ENCODE data around the gene ASB3.

Gene ASB3

GRCh38 chr2:53820048-53820447, 33.3 kb upstream of the ASB3 start:
- Histone ChIP-seq H3K4me1 (ENCODE audit: insufficient read depth, low read length) (no peaks in the 10 kb centered on the region), H3K27ac (ENCODE audit: low read length) (no peak overlapping the region), H3K27me3 (ENCODE audit: insufficient read depth, low read length) (no peaks in the 10 kb centered on the region), H3K9me3 (ENCODE audit: insufficient read depth, low read depth, low read length) (no peaks in the 10 kb centered on the region), H3K36me3 (ENCODE audit: insufficient read depth, low read depth, low read length) (peaks cover 26% of the 10 kb centered on the region), H3K4me3 (ENCODE audit: low read length) (no peak overlapping the region), H3K9ac (ENCODE audit: low read depth, low read length) (no peak overlapping the region)

- H3K9me3 ChIP-seq (ENCODE audit: insufficient read depth, low read depth, low read length), result no peaks in the 10 kb centered on the region
- H3K4me1 ChIP-seq (ENCODE audit: insufficient read depth, low read length), result no peaks in the 10 kb centered on the region
- no peak overlapping the region for H3K4me3 ChIP-seq (ENCODE audit: low read length)
- no peaks in the 10 kb centered on the region for H3K27me3 ChIP-seq (ENCODE audit: insufficient read depth, low read length)
- H3K27ac ChIP-seq (ENCODE audit: low read length), result no peak overlapping the region
- peaks cover 31% of the 10 kb centered on the region for H3K36me3 ChIP-seq (ENCODE audit: insufficient read depth, low read depth, low read length)
- no peak overlapping the region for H3K9ac ChIP-seq (ENCODE audit: low read depth, low read length)
These were observed 32.9 kb upstream of the ASB3 start for GRCh38 chr2:53819634-53820033.

- Histone ChIP-seq H3K4me1 (ENCODE audit: insufficient read depth, low read length) (no peaks in the 10 kb centered on the region), H3K27me3 (ENCODE audit: insufficient read depth, low read length) (no peaks in the 10 kb centered on the region), H3K9ac (ENCODE audit: low read depth, low read length) (no peak overlapping the region), H3K9me3 (ENCODE audit: insufficient read depth, low read depth, low read length) (no peaks in the 10 kb centered on the region), H3K4me3 (ENCODE audit: low read length) (no peak overlapping the region), H3K36me3 (ENCODE audit: insufficient read depth, low read depth, low read length) (peaks cover 37% of the 10 kb centered on the region), H3K27ac (ENCODE audit: low read length) (no peak overlapping the region)
These were observed 32.2 kb upstream of the ASB3 start for GRCh38 chr2:53818854-53819435.

- no peaks in the 10 kb centered on the region for H3K9me3 ChIP-seq (ENCODE audit: insufficient read depth, low read depth, low read length)
- no peaks in the 10 kb centered on the region for H3K27me3 ChIP-seq (ENCODE audit: insufficient read depth, low read length)
- no peak overlapping the region for H3K9ac ChIP-seq (ENCODE audit: low read depth, low read length)
- H3K36me3 ChIP-seq (ENCODE audit: insufficient read depth, low read depth, low read length), result peaks cover 87% of the 10 kb centered on the region
- no peak overlapping the region for H3K4me3 ChIP-seq (ENCODE audit: low read length)
- no peaks in the 10 kb centered on the region for H3K4me1 ChIP-seq (ENCODE audit: insufficient read depth, low read length)
- no peak overlapping the region for H3K27ac ChIP-seq (ENCODE audit: low read length)
These were observed 26.4 kb upstream of the ASB3 start for GRCh38 chr2:53813151-53813550.

GRCh38 chr2:53811601-53812000, 24.8 kb upstream of the ASB3 start:
- no peak overlapping the region for H3K4me3 ChIP-seq (ENCODE audit: low read length)
- no peak overlapping the region for H3K9ac ChIP-seq (ENCODE audit: low read depth, low read length)
- no peaks in the 10 kb centered on the region for H3K27me3 ChIP-seq (ENCODE audit: insufficient read depth, low read length)
- no peaks in the 10 kb centered on the region for H3K9me3 ChIP-seq (ENCODE audit: insufficient read depth, low read depth, low read length)
- no peak overlapping the region for H3K27ac ChIP-seq (ENCODE audit: low read length)
- H3K4me1 ChIP-seq (ENCODE audit: insufficient read depth, low read length), result no peaks in the 10 kb centered on the region
- peaks cover 94% of the 10 kb centered on the region for H3K36me3 ChIP-seq (ENCODE audit: insufficient read depth, low read depth, low read length)

GRCh38 chr2:53802617-53803151, 15.9 kb upstream of the ASB3 start:
- H3K4me3 ChIP-seq (ENCODE audit: low read length), result no peak overlapping the region
- no peak overlapping the region for H3K27ac ChIP-seq (ENCODE audit: low read length)
- H3K27me3 ChIP-seq (ENCODE audit: insufficient read depth, low read length), result no peaks in the 10 kb centered on the region
- H3K4me1 ChIP-seq (ENCODE audit: insufficient read depth, low read length), result no peaks in the 10 kb centered on the region
- H3K9ac ChIP-seq (ENCODE audit: low read depth, low read length), result no peak overlapping the region; the same call in 1 of the 2 replicates
- H3K36me3 ChIP-seq (ENCODE audit: insufficient read depth, low read depth, low read length), result peaks cover 66% of the 10 kb centered on the region
- H3K9me3 ChIP-seq (ENCODE audit: insufficient read depth, low read depth, low read length), result no peaks in the 10 kb centered on the region

GRCh38 chr2:53801547-53801946, 14.8 kb upstream of the ASB3 start:
- no peaks in the 10 kb centered on the region for H3K27me3 ChIP-seq (ENCODE audit: insufficient read depth, low read length)
- H3K9ac ChIP-seq (ENCODE audit: low read depth, low read length), result no peak overlapping the region
- no peaks in the 10 kb centered on the region for H3K9me3 ChIP-seq (ENCODE audit: insufficient read depth, low read depth, low read length)
- H3K36me3 ChIP-seq (ENCODE audit: insufficient read depth, low read depth, low read length), result peaks cover 63% of the 10 kb centered on the region
- no peak overlapping the region for H3K4me3 ChIP-seq (ENCODE audit: low read length)
- H3K4me1 ChIP-seq (ENCODE audit: insufficient read depth, low read length), result no peaks in the 10 kb centered on the region
- no peak overlapping the region for H3K27ac ChIP-seq (ENCODE audit: low read length)

- H3K4me3 ChIP-seq (ENCODE audit: low read length), result no peak overlapping the region
- no peak overlapping the region for H3K9ac ChIP-seq (ENCODE audit: low read depth, low read length)
- H3K27ac ChIP-seq (ENCODE audit: low read length), result no peak overlapping the region
- H3K9me3 ChIP-seq (ENCODE audit: insufficient read depth, low read depth, low read length), result no peaks in the 10 kb centered on the region
- H3K27me3 ChIP-seq (ENCODE audit: insufficient read depth, low read length), result no peaks in the 10 kb centered on the region
- no peaks in the 10 kb centered on the region for H3K4me1 ChIP-seq (ENCODE audit: insufficient read depth, low read length)
- peaks cover 38% of the 10 kb centered on the region for H3K36me3 ChIP-seq (ENCODE audit: insufficient read depth, low read depth, low read length)
These were observed 7.1 kb upstream of the ASB3 start for GRCh38 chr2:53793821-53794220.

- Histone ChIP-seq H3K36me3 (ENCODE audit: insufficient read depth, low read depth, low read length) (peaks cover 32% of the 10 kb centered on the region), H3K27ac (ENCODE audit: low read length) (no peak overlapping the region), H3K9ac (ENCODE audit: low read depth, low read length) (no peak overlapping the region), H3K4me1 (ENCODE audit: insufficient read depth, low read length) (no peaks in the 10 kb centered on the region), H3K4me3 (ENCODE audit: low read length) (no peak overlapping the region), H3K27me3 (ENCODE audit: insufficient read depth, low read length) (no peaks in the 10 kb centered on the region), H3K9me3 (ENCODE audit: insufficient read depth, low read depth, low read length) (no peaks in the 10 kb centered on the region)
These were observed 6.5 kb upstream of the ASB3 start for GRCh38 chr2:53793261-53793660.

- Histone ChIP-seq H3K9ac (ENCODE audit: low read depth, low read length) (peak overlapping the region; percentile 84; the same call in 1 of the 2 replicates), H3K36me3 (ENCODE audit: insufficient read depth, low read depth, low read length) (no peaks in the 10 kb centered on the region), H3K9me3 (ENCODE audit: insufficient read depth, low read depth, low read length) (no peaks in the 10 kb centered on the region), H3K27me3 (ENCODE audit: insufficient read depth, low read length) (no peaks in the 10 kb centered on the region), H3K4me1 (ENCODE audit: insufficient read depth, low read length) (peaks cover 14% of the 10 kb centered on the region; the same call in 1 of the 2 replicates), H3K27ac (ENCODE audit: low read length) (no peak overlapping the region), H3K4me3 (ENCODE audit: low read length) (peak overlapping the region; percentile 95)
These were observed 999 bp upstream of the ASB3 start for GRCh38 chr2:53787614-53788289.

- peak overlapping the region; percentile 76 for H3K27ac ChIP-seq (ENCODE audit: low read length)
- peak overlapping the region; percentile 96 for H3K9ac ChIP-seq (ENCODE audit: low read depth, low read length)
- H3K4me1 ChIP-seq (ENCODE audit: insufficient read depth, low read length), result peaks cover 21% of the 10 kb centered on the region; the same call in 1 of the 2 replicates
- H3K36me3 ChIP-seq (ENCODE audit: insufficient read depth, low read depth, low read length), result peaks cover 10% of the 10 kb centered on the region; the same call in 1 of the 2 replicates
- no peaks in the 10 kb centered on the region for H3K9me3 ChIP-seq (ENCODE audit: insufficient read depth, low read depth, low read length)
- peak overlapping the region; percentile 95 for H3K4me3 ChIP-seq (ENCODE audit: low read length)
- H3K27me3 ChIP-seq (ENCODE audit: insufficient read depth, low read length), result no peaks in the 10 kb centered on the region
These were observed 425 bp downstream of the ASB3 start for GRCh38 chr2:53786352-53786704.

- Histone ChIP-seq H3K36me3 (ENCODE audit: insufficient read depth, low read depth, low read length) (peaks cover 19% of the 10 kb centered on the region), H3K27ac (ENCODE audit: low read length) (no peak overlapping the region), H3K4me1 (ENCODE audit: insufficient read depth, low read length) (peaks cover 21% of the 10 kb centered on the region; the same call in 1 of the 2 replicates), H3K9me3 (ENCODE audit: insufficient read depth, low read depth, low read length) (no peaks in the 10 kb centered on the region), H3K4me3 (ENCODE audit: low read length) (peak overlapping the region; percentile 95), H3K27me3 (ENCODE audit: insufficient read depth, low read length) (no peaks in the 10 kb centered on the region), H3K9ac (ENCODE audit: low read depth, low read length) (peak overlapping the region; percentile 96; the same call in 1 of the 2 replicates)
These were observed 1.4 kb downstream of the ASB3 start for GRCh38 chr2:53785366-53785765.
